ENCODE data around the gene PNKD. TPM values are rescaled to one million over a fixed set of nuclear protein-coding genes. Genes with fewer than 3 reads are reported as not detected.

The PNKD gene
- total RNA-seq, 1 experiment from 2014 or later = 58.1 TPM

GRCh38 chr2:218318241-218318640 is 47.9 kb downstream of the PNKD start (continued):
- no peak for TF ChIP-seq ELF1 (IDR thresholded peaks at IDR 0.05; ENCODE audit: borderline replicate concordance, low read depth)
- no peak for TF ChIP-seq POLR2A (IDR thresholded peaks at IDR 0.05; ENCODE audit: borderline replicate concordance, extremely low read depth, insufficient read depth, insufficient read length)
- no peak for TF ChIP-seq JUND (IDR thresholded peaks at IDR 0.05)
- TF ChIP-seq ZBTB33 (IDR thresholded peaks at IDR 0.05; ENCODE audit: extremely low read depth, insufficient replicate concordance, low read length) = no peak
- TF ChIP-seq SIN3A (IDR thresholded peaks at IDR 0.05; ENCODE audit: low read depth) = no peak
- no peak for TF ChIP-seq EZH2phosphoT487 (IDR thresholded peaks at IDR 0.05; ENCODE audit: borderline replicate concordance)
- TF ChIP-seq POLR2AphosphoS5 (IDR thresholded peaks at IDR 0.05; ENCODE audit: low read depth, low read length) = no peak
- TF ChIP-seq CBX3 (IDR thresholded peaks at IDR 0.05; ENCODE audit: low read depth) = no peak
- TF ChIP-seq ATF3 (IDR thresholded peaks at IDR 0.05) = no peak

GRCh38 chr2:218319813-218320365 is 49.6 kb downstream of the PNKD start:
- intact Hi-C loops (cut with micrococcal nuclease) = no loop called here
- TF ChIP-seq YY1 (IDR thresholded peaks at IDR 0.05; ENCODE audit: extremely low read depth, insufficient replicate concordance, low read depth, low read length) (no peak), ZNF274 (IDR thresholded peaks at IDR 0.05; ENCODE audit: low read depth, low read length) (no peak), CTCF (IDR thresholded peaks at IDR 0.05 in 2 of 3, conservative IDR thresholded peaks at IDR 0.05 in 1 of 3; ENCODE audit: borderline replicate concordance in 1 of 3, insufficient read depth in 1 of 3, low read depth in 2 of 3, low read length in 2 of 3) (no peak), CEBPB (IDR thresholded peaks at IDR 0.05; ENCODE audit: low read depth) (no peak), REST (IDR thresholded peaks at IDR 0.05; ENCODE audit: low read depth) (no peak), EZH2 (IDR thresholded peaks at IDR 0.05) (no peak), CBX3 (IDR thresholded peaks at IDR 0.05; ENCODE audit: low read depth) (no peak), TCF7L2 (IDR thresholded peaks at IDR 0.05; ENCODE audit: borderline replicate concordance, extremely low read depth, insufficient read depth, insufficient read length) (no peak)

More at GRCh38 chr2:218319813-218320365, 49.6 kb downstream of the PNKD start:
- Histone ChIP-seq H3K9ac (ENCODE audit: low read length) (no peak overlapping the region), H3K9me3 (ENCODE audit: control insufficient read depth in 1 of 2, insufficient read depth in 1 of 2, low read depth in 1 of 2, low read length in 2 of 2) (no peaks in the 10 kb centered on the region), H3K36me3 (ENCODE audit: control insufficient read depth in 1 of 2, insufficient read depth in 2 of 2, low read length in 2 of 2) (no peaks in the 10 kb centered on the region), H3K4me2 (ENCODE audit: low read length) (no peak overlapping the region), H3K4me1 (ENCODE audit: control insufficient read depth in 1 of 2, insufficient read depth in 2 of 2, low read length in 2 of 2) (peaks cover 15 to 34% of the 10 kb centered on the region in 2 experiments), H3K27me3 (ENCODE audit: insufficient read depth, low read length) (no peaks in the 10 kb centered on the region), H3K4me3 (replicated peaks in 1 of 2; ENCODE audit: low read depth in 1 of 2, low read length in 2 of 2) (no peak overlapping the region), H3K9me2 (ENCODE audit: insufficient read depth) (no peaks in the 10 kb centered on the region), H3K27ac (ENCODE audit: low read depth, low read length) (no peak overlapping the region), H3K79me2 (ENCODE audit: insufficient read depth, low read length) (no peaks in the 10 kb centered on the region), H2AFZ (ENCODE audit: low read depth, low read length, poor library complexity, severe bottlenecking) (no peak overlapping the region), H4K20me1 (ENCODE audit: insufficient read depth) (no peaks in the 10 kb centered on the region)
- BruUV-seq (replicated peaks) = no TSS peak
- ChIA-PET POLR2A (no interaction called here), RAD21 (ENCODE audit: low non-redundant PET in 1 of 2, low total read pairs in 2 of 2, uncharacterized antibody in 2 of 2, unreplicated experiment in 2 of 2) (no interaction called here), CTCF (no interaction called here)
- ATAC-seq = no peak
- no peak for DNase-seq (ENCODE audit: low read depth, low spot score)
